Suprapubic skin (tissue), 3 donors: ENCODE results near the gene LDHB.

Experiments used
- POLR2A ChIP-seq, 2 donors: fragments of 450-650 bp; IDR thresholded peaks; one replicate each; pipeline ENCODE4 v1.6.1; 2017; ENCODE audit warnings: antibody characterized with exemption in 2 of 2, mild to moderate bottlenecking in 2 of 2, moderate library complexity in 2 of 2
- TF ChIP-seq, protein P1 (sequence below), 2 donors: fragments of 200-600 bp in 1 of 2; fragments of 450-650 bp in 1 of 2; sonication (generic) in 1 of 2; IDR thresholded peaks; one replicate each; pipeline ENCODE4 v1.5.1; 2016 to 2019; ENCODE audit warnings: antibody characterized with exemption in 2 of 2, mild to moderate bottlenecking in 1 of 2, moderate library complexity in 1 of 2

GRCh38 chr12:21604245-21605101 is 53.2 kb downstream of the LDHB start, which contains the start of gene GYS2:
- TF ChIP-seq, protein P1, sequence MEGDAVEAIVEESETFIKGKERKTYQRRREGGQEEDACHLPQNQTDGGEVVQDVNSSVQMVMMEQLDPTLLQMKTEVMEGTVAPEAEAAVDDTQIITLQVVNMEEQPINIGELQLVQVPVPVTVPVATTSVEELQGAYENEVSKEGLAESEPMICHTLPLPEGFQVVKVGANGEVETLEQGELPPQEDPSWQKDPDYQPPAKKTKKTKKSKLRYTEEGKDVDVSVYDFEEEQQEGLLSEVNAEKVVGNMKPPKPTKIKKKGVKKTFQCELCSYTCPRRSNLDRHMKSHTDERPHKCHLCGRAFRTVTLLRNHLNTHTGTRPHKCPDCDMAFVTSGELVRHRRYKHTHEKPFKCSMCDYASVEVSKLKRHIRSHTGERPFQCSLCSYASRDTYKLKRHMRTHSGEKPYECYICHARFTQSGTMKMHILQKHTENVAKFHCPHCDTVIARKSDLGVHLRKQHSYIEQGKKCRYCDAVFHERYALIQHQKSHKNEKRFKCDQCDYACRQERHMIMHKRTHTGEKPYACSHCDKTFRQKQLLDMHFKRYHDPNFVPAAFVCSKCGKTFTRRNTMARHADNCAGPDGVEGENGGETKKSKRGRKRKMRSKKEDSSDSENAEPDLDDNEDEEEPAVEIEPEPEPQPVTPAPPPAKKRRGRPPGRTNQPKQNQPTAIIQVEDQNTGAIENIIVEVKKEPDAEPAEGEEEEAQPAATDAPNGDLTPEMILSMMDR (IDR thresholded peaks at IDR 0.05), result no peak
- TF ChIP-seq POLR2A (IDR thresholded peaks at IDR 0.05), result no peak
